DMS79 (cell line): ENCODE data around the gene NRBP1.
A peak's percentile ranks its signal among the peaks of the same experiment; 100 is the strongest.
"Not testable (repeated sequence)": the region's sequence is repeated elsewhere in the genome, so short reads cannot be mapped to it uniquely, and the experiment has no call there.

Experiments
- DNase-seq: peaks from one replicate; lab custom pipeline; 2025; lab: John Stamatoyannopoulos, UW

Gene NRBP1

DNA sequence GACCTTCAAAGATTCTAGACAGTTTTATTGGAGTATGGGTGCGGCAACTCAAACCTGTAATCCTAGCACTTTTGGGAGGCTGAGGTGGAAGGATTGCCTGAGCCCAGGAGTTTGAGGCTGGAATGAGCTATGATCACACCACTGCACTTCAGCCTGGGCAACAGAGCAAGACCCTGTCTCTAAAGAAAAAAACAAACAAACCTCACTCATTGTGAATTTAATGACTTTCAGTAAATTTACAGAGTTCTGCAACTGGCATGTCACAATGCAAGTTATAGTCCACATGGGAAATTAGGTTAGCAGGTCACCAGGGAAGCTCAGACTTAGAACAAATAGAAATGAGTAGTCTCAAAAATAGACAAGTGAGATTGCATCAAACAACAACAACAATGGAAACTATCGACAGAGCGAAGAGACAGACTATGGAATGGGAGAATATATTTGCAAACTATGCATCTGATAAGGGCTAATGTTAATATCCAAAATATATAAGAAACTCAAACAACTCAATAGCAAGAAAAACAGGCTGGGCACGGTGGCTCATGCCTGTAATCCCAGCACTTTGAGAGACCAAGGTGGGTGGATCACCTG, 6.7 kb upstream of the NRBP1 start:
- no peak for DNase-seq

- no peak for DNase-seq
Observed at GRCh38 chr2:27422958-27423357, 5.5 kb upstream of the NRBP1 start.

- not testable (repeated sequence) for DNase-seq
Observed at GRCh38 chr2:27425039-27425438, 3.4 kb upstream of the NRBP1 start.

GRCh38 chr2:27427863-27428212, 593 bp upstream of the NRBP1 start:
- DNase-seq = no peak

- DNase-seq = peak; percentile 40
Observed at GRCh38 chr2:27428978-27429541, 629 bp downstream of the NRBP1 start.

- DNase-seq = no peak
Observed at GRCh38 chr2:27431395-27431794, 3.0 kb downstream of the NRBP1 start.

- DNase-seq = no peak
Observed at GRCh38 chr2:27435628-27436027, 7.2 kb downstream of the NRBP1 start.

GRCh38 chr2:27441226-27441926, 12.9 kb downstream of the NRBP1 start:
- DNase-seq = no peak

- DNase-seq = peak; percentile 37
Observed at GRCh38 chr2:27441958-27442919, 13.8 kb downstream of the NRBP1 start, which contains the start of gene KRTCAP3. TSS of gene KRTCAP3 (plus strand) at chr2:27442381. CDS start at chr2:27442413, 32 bp downstream.

- no peak for DNase-seq
Observed at GRCh38 chr2:27442920-27443282, 14.5 kb downstream of the NRBP1 start.

GRCh38 chr2:27445155-27445554, 16.7 kb downstream of the NRBP1 start:
- DNase-seq = no peak

- no peak for DNase-seq
Observed at GRCh38 chr2:27445615-27446014, 17.2 kb downstream of the NRBP1 start.

DNA sequence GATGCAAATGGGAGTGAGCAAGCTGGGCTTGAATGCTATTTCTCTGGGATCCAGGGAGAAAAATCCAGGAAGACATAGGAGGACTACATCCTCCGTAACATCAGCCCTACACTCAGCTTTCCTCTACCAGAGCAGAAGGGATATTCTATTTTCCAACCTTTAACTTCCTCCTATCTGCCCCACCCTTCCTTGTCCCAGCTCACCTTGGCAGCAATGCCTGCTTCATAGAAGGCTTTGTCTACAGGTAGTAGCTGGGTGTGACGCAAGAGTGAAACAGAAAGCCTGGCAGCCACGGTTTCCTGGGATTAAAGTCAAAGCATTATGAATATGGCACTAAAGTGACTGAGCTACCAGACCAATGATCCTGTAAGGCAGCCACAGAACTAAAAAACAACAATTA, 17.6 kb downstream of the NRBP1 start:
- DNase-seq = no peak

DNA sequence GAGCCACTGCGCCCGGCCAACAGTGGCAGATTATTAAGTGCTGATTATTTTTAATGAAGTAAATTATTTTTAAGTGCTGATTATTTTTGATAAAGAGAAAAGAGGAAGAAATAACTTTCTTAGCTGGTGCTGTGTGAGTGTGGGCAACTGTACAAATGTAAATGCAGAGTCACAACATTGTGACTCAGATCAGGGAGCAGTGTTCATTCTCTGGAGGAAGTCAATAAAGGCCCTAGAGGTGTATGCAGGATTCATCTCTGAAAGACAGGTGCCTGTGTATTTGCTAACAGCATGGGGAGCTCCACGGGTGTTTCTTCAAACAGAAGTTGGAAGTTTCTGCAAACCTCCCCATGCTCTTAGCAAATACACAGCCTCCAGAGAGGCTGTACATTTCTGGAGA, 19.9 kb downstream of the NRBP1 start:
- no peak for DNase-seq

- no peak for DNase-seq
Observed at GRCh38 chr2:27451095-27451494, 22.7 kb downstream of the NRBP1 start.

GRCh38 chr2:27453968-27454367, 25.5 kb downstream of the NRBP1 start:
- no peak for DNase-seq

GRCh38 chr2:27461118-27461517, 32.7 kb downstream of the NRBP1 start:
- DNase-seq = peak; percentile 36

DNA sequence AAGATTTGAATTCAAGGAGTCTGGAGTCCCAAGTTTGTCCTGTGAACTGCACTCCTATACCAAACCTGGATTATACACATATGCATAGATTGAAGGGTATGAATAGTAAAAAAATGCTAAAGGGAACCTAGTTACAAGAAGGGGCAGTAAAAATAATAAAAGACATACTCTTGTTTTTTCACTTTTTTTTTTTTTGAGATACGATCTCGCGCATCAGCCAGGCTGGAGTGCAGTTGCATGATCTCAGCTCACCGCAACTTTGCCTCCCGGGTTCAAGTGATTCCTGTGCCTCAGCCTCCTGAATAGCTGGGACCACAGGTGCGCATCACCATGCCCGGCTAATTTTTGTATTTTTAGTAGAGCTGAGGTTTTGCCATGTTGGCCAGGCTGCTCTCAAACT, 36.0 kb downstream of the NRBP1 start:
- DNase-seq = no peak

DNA sequence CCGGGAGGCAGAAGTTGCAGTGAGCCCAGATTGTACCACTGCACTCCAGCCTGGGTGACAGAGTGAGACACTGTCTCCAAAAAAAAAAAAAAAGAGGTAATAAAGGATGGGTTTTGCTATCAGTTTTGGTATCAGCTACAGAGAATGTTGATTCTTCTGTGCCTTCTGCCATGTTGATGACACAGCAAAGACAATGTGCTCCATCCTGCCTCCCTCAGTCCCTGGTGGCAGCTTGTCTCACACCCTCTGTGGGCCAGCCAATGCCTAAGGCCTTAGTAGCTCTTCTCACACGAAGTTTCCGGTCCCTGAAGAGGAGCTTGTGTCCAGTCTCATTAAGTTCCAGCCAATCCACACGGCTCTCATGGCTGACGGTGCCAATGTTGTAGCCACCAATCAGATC, 43.5 kb downstream of the NRBP1 start:
- no peak for DNase-seq

DNA sequence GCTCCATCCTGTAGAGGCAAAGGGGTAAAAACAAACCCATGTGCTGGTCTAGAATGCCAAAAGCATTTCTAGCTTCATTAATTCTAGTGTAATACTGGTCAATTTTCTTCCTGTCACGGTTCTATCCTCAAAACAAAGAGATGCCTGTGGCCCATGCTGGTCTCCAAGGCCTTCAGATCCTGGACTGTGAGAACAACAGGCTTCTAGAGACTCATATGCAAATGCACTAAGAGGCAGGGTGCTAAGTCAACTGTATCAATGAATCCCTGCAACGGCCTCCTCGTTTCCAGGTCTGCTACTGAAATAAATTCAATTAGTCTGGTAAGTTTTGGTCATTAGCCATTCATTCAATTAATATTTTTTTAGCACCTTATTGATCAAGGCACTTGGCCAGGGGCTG, 57.1 kb downstream of the NRBP1 start:
- DNase-seq = no peak

- DNase-seq = no peak
Observed at GRCh38 chr2:27489118-27489497, 60.7 kb downstream of the NRBP1 start.
